ENCODE data around the gene DMD.

GRCh38 chrX:31186693-31187338 lies 2024.5 kb downstream of the DMD start:
- no peak for TF ChIP-seq CTCF (IDR thresholded peaks at IDR 0.05)
- TF ChIP-seq POLR2A (IDR thresholded peaks at IDR 0.05; ENCODE audit: low read length) = no peak
- no peak for TF ChIP-seq RARB (CRISPR knock-in tag; IDR thresholded peaks at IDR 0.05)
- no peak for TF ChIP-seq ZSCAN20 (CRISPR knock-in tag; IDR thresholded peaks at IDR 0.05)
- TF ChIP-seq MAX (IDR thresholded peaks at IDR 0.05) = no peak

Data from A549 (cell line).